Hindlimb muscle (tissue), 1 donor: ENCODE measurements around the gene HTT. TPM values are rescaled to one million over a fixed set of nuclear protein-coding genes. Genes with fewer than 3 reads are reported as not detected.

Experiments
- DNase-seq: peaks from one replicate; pipeline ENCODE4 v3.0.0-alpha.2; 2013
- polyA plus RNA-seq: library from polyadenylated mRNA; unstranded; fragments of 120-200 nt; gene quantifications from one replicate; pipeline ENCODE4 v1.2.1, GENCODE V29; 2013; ENCODE audit not compliant: insufficient read length

Gene HTT
- polyA plus RNA-seq, 1 donor, result 32.0 TPM

DNA sequence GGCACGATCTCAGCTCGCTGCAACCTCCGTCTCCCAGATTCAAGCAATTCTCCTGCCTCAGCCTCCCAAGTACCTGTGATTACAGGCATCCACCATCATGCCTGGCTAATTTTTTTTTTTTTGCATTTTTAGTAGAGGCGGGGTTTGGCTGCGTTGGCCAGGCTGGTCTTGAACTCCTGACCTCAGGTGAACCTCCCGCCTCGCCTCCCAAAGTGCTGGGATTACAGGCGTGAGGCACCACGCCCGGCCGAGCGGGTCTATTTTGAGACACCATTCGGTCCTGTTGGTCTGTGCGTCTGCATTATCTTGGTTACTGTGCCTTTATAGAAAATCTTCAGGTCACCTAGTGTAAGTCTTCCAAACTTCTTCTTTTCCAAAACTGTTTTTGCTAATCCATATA lies 196.7 kb downstream of the HTT start:
- DNase-seq, result no peak

DNA sequence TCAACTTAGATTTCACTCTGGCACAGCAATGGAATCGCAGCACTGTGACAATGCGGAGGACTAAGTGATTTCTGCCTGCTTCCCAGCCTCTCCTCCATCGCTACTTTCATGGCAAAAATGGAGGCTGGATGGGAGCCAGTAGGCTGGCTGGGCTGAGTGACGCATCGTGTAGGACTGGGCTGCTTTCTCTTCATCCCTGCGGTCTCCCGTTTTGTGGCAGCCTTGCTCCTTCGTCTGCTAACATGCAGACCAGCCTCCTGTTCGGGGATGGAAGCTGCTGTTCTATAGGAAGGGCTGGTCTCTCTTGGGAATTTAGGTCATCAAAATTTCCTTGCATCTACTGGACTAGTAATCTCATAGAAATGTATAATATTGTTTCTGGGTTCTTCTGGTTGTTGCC lies 202.5 kb downstream of the HTT start:
- DNase-seq, result no peak

DNA sequence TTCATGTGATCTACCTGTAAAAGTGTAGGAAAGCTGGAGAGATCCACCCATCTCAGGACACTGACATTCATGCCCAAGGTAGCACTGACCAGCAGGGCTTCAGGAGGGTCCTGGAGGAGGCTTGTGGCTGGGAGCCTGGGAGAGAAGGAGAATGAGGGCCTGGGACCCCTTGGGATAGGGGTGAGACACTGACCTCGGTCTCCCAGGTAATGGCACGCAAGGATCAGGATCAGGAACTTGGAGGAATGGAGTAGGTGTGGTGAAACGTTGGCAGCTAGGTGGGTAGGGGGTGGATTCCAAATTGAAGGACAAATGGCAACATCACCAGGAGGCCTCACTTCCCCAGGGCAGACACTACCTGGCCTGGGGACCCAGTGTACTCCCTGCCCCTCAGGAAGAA lies 206.0 kb downstream of the HTT start:
- DNase-seq, result no peak

DNA sequence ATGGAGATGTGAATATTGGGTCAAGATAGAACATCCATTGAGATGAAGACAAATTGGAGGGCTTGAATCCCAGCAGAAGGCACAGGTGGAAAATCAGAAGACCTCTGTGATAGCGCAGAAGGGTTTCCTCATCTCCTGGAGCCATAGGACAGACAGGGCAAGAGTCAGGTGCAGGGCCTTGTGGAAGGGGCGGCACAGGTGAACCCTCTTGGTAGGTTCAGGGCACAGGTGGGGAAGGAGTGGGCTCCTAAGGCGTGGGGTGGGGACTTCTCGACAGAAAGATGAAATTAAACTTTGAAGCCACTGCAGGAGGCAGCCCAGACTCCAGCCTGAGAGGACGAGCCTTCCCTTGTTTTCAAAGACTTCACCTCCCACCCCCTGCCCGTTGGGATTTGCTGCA lies 209.0 kb downstream of the HTT start:
- DNase-seq, result no peak

DNA sequence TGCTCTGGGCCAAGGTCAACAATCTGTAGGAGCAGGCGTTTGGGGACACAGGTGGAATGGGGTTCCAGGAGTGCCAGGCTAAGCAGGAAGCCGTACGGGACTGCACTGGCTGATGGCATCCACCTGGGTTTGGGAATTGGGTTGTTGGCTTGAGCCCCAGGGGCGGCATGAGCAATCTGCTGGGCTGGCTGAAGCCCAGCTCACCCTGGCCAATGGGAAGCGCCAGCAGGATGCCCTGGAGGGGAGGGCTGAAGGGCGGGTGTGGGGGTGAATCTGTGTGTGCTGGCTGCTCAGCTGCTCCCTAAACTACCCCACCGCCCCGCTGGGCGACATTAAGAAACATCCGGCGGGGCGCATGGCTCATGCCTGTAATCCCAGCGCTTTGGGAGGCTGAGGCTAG lies 209.4 kb downstream of the HTT start:
- no peak for DNase-seq

DNA sequence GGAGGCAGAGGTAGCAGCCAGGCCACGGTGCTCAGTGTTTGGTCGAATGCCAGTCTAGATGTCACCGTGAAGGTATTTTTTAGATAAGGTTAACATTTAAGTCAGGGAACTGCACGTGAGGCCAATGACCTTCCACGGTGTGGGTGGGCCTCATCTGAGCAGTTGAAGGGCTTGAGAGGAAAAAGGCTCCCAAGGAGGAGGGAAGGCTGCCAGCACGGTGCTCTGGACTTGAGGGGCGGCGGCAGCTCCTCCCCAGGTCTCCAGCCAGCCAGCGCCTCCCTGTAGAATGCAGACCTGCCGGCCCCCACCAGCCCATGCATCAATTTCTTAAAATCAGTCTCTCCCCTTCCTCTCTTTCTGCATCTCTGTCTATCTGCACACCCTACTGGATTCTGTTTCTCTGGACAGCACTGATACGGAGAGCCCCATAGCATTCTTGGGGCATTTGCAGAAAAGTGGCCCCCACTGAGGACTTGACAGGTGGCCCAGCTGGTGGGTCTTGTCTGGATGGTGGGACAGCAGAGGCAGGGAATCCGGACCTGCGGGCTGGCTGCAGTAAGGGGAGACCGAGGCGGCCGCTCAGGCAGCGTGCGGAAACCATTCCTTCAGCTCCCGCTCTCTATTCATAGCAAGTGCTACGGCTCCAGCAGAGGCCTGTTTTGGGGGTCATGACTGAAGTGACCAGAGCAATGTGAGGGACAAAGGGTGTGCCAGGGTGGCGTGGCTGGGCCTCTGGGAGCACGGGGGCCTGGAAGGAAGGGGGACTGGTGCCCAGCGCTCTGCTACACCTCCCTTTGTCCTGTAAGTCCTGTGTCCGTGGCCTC lies 210.5 kb downstream of the HTT start:
- DNase-seq, result no peak

DNA sequence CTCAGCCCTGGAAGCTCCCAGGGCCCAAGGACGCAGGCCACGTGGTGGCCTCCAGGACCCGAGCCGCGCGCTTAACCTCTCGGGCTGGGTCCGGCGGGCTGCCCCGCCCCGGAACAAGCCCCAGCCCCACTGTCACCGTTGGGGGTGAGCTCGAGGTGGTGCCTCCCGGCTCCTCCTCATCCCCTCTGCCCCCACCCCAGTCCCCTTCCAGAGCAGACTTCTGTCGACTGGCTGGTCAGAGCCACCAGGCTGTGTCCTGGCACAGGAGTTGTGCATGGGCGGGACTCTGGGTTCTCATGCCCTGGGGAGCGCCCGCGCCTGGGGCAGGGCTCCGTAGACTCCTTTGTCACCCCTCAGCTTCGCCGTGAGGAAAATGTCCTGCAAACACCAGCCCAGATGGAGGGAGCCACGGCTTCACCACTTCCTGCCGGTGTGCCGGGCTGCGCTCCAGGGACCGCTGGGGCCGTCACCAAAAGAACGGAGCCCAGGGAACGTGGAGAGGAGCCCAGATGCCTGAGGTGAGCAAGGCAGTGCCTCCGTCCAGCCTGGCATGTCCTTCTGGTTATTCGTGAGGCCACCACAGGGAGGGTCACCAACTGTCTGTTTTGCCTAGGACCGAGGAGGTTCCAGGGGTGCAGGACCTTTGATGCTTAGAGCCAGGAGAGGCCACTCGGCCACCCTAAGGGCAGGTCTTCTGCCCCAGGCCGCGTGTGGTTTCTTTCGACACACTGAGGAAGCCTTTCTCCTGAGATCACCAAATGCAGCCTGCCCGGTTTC lies 211.3 kb downstream of the HTT start:
- DNase-seq, result no peak

DNA sequence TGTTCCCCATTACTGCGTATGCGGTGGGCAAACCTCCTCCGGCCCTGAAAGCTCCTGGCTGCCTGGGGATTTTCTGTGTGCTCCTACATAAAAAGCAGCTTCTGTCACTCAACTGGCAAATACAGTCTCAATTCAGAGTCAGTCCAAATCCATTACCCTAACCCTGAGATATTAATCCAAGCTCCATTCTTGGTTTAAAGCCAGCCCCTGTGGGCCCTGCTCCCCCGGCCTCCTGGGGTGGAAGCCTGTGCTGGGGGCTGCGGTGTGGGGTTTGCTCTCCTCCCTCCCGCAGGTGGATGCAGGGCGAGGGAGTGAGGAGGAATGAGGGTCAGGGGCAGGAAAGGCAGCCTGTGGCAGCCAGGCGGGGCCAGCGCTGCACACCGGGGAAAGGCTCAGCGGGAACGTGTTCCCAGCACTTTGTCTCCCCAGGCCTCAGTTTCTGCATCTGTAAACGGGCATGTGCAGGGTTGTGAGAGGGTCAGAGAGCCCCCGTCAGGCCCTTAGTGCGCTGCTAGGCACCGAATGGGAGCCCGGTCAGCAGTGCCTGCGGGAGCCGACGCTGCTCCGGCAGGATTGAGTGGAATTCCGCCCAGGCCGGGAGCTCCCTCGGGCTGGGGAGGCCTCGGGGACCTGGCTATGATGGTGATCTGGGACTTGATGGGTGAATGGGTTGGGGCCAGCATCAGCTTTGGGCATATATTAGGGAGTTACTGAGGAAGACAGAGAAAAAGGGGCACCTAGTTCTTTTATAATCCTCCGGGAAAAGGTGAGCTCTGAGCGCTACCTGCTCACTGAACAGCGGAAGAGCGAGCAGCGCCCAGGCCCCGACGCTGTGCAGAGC lies 212.1 kb downstream of the HTT start:
- DNase-seq, result no peak

DNA sequence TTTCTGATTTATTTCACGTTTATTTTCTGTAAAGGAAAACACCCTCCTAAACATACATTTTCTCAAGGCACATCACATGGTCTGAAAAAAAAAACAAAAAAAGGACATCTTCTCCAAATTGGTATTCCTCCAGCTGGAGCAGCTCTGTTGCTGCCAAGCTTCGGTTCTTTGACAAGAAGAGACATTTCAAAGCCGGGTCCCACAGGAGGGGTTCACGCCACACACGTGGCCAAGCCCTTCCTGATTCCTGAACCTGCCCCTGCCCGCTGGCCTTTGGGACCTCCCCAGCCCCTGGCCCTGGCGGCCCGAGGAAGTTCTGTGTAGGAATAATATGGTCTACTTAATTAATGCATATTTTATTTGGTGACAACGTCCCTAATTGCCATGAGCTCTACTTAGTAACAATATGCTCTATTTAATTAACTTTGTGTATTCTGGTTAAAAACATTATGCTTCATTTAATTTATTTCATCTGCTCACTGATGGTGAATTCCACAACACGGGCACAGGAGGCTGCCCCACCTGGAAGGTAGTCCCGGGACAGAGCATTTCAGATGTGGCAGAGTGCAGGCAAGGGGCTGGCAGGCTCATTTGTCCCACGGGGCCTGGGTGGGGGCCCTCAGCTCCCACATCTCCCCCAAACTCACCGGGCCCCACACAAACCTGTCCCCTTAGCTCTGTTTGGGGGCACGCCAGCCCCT lies 212.9 kb downstream of the HTT start:
- DNase-seq, result no peak

DNA sequence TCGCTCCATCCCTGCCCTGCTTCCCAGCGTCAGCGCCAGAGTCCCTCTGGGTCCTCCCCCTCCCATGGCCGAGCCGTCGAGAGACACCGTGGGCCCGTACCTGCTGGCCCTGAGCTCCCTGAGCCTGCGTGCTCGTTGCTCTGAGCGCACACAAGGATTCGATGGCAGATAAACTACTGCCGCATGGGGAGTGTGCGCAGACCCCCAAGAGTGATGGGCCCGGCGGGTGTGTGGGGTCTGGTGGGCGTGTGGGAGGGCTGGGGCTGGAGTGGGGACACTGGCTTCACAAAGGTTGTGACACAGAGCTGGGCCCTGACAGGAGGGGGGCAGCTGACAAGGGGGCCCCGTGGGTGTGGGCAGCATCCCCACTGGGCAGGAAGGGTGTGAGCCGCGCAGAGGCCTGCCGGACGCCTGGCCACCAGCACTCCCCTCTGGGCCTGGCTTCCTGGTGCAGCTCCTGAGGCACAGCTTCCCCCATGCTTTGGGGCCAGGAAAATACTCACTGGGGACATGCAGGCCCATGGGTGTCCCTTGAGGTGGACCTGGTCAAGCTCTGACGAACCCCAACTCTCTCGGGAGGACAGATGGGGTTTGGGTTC lies 213.6 kb downstream of the HTT start:
- no peak for DNase-seq

DNA sequence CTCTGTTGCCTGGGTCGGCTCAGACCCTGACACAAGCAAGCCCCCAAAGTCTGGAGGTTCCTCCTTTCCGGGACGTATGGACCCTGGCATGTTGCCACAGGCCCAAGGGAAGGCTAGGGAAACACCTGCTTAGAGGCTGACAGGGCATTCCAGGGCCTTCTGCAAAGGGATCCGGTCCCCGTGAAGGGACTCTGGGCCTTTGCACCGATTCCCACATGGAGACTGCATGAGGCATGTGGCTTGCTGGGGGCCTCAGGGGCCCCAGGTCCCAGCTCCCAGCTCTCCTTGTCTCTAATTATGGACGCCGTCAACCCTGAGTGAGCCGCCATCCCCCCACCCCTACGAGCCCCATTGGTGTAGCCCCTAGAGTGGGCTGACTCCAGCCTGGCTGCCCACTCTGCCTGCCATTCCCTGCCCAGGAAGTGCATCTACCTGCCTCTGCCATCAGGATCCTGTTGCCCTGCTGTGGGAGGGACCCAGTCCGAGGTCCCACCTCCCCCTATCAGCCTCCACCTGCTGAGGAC lies 214.2 kb downstream of the HTT start:
- DNase-seq, result no peak

DNA sequence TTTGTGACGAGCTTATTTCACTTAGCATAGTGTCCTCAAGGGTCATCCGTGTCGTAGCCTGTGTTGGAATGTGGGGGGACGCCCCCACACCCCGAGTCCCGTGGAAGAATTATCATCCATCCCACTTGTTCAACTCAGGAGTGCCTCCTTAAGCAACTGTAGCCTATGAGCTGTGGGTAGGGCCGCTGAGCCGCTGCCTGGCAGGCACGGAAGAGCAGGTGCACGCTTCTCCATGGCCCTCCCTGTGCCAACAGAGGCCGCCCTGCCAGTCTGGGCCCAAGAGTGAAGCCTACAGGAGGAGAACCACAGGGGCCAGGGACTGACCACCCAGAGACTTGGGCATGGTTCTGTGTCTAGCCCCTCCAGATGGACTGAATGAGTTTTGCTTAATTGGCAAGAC lies 216.0 kb downstream of the HTT start:
- DNase-seq, result no peak

DNA sequence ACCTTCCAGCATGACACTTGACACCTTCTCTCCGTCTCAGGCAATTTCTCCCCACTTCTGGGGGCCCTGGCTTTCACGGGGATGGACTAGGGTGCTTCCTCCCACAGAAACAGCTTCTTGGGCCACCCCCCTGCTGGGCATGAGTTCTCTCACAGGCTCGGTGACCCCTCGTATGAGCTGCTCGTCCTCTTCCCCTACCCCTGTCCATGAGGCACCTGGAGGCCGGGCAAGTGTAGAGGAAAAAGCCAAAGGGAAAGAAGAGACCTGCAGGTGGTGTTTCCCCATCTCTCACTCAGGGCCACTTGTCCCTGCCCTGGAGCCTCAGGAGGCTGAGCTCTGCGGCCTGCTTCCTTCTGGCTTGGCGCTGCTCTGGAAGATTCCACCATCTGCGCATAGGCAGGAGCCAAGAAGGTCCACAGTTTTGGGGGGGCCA lies 216.4 kb downstream of the HTT start:
- DNase-seq, result no peak

DNA sequence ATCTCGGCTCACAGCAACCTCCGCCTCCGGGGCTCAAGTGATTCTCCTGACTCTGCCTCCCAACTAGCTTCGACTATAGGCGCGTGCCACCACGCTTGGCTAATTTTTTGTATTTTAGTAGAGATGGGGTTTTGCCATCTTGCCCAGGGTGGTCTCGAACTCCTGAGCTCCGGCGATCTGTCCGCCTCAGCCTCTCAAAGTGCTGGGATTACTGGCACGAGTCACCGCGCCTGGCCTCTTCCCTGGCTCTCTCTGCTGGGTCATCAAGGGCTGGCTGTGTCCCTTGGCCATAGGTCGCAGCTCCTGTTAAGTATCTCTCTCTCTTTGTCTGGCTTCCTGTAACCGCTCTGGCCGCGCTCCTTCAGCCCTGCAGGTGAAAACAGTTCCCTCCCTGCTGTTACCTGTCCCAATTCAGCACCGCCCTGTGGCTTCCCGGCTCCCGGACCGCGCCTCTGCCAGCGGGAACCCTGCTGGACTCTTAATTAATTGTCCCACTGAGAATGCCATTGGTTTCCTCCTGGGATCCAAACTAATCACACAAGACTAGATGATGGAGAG lies 217.0 kb downstream of the HTT start:
- no peak for DNase-seq

DNA sequence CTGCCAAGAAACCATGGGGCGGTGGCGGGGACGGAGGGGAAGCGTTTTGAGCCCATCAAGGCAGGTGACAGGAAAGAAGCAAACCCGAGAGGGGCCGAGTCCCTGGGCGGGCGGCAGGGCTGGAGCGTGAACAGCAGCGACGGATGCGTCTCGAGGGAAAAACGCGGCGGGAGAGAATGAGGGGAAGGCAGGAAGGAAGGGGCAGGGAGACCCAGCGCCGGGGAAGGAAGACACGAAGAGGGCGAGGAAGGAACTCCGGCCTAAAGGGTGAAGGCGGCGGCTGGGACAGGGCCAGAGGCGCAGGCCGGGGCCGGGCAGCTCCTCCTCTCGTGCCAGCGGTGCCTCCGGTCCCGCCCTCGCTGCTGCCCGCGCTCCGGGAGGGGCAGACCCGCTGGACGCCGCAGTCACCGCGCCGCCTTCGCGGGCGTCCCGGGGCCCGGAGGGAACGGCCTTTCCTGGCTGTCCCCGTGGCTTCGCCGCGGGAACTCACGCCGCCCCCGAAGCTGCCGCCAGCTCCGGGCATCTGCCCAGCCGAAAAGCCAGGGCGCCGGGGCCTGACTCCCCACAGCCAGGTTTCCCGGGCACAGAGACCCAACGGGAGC lies 217.6 kb downstream of the HTT start:
- peak; percentile 53 for DNase-seq

DNA sequence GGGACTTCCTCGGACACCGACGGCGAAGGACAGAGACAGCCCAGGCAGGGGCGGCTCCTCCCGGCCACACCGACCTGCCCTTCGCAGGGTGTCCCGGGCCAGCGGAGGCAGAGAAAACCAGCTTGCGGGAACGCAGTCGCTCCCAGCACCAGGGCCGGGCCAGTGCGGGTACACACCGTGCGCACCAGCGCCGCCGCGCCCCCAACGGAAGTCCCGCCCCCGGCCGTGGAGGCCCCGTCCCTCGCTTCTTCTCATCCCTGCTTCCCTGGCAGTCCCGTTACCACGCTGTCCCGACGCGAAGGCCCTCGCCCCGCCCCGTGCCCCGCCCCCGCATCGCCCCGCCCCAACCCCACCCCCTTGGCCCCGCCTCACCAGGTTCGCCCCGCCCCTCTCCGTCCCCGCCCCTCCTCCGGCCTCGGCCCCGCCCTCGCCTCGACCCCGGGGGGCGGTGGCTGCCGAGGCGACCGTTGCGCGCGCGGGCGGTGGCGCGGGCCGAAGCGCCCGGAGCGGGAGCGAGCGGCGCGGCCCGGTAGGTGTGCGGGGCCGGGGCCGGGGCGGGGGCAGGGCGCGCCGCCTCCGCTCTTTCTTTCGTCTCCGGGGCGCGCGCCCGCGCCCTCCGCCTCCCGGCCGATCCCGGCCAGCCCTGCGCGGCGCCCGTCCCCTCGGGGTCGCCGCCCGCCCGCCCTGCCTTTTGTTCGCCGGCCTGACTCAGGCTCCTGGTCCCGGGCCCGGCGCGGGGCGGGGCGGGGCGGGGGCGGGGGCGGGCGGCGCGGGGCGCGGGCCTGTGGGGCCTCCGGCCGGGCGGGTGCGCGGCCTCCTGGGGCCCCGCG lies 218.3 kb downstream of the HTT start, which contains the start of gene RGS12:
Gene RGS12 (plus strand): TSS at position 451 of the 830 bp plus-strand sequence. CDS start 23,150 bp downstream, outside the sequence.
- DNase-seq, result peak; percentile 93
